Common myeloid progenitor, CD34-positive (primary cell): ENCODE results near the gene HGS.
A peak's percentile ranks its signal among the peaks of the same experiment; 100 is the strongest.

Experiments
- CTCF ChIA-PET: fragments of 350-600 bp; sonication (Branson Sonifier 250); formaldehyde crosslinking; loops from one replicate; lab custom pipeline; 2021; ENCODE audit warnings: antibody characterized with exemption; lab: Charles Lee
- POLR2A ChIA-PET: fragments of 350-600 bp; sonication (Branson Sonifier 250); formaldehyde crosslinking; loops from one replicate; lab custom pipeline; 2021; ENCODE audit warnings: antibody characterized with exemption; lab: Charles Lee
- DNase-seq, 3 donors: peaks; one replicate each; pipeline versions ENCODE4 v3.0.0 to v3.0.0-alpha.2; 2013
- H3K27ac ChIP-seq, 2 experiments: 1 replicate in 1 of 2; 2 replicates in 1 of 2; pipeline ENCODE4 v1.7.0; 2013; ENCODE audit warnings: inconsistent platforms in 2 of 2, low read length in 2 of 2, mild to moderate bottlenecking in 2 of 2, low read depth in 1 of 2, moderate library complexity in 1 of 2; ENCODE audit not compliant: severe bottlenecking in 2 of 2, insufficient read depth in 1 of 2, poor library complexity in 1 of 2
- H3K27me3 ChIP-seq, 5 experiments: replicated peaks in 2 of 5; 1 replicate in 3 of 5; 2 replicates in 2 of 5; pipeline versions ENCODE4 v1.6.1 to v1.7.0; 2013; ENCODE audit warnings: low read length in 4 of 5, mild to moderate bottlenecking in 2 of 5, moderate library complexity in 2 of 5, inconsistent platforms in 1 of 5; ENCODE audit not compliant: insufficient read depth in 5 of 5, control insufficient read depth in 4 of 5
- H3K36me3 ChIP-seq, 4 experiments: 1 replicate in 2 of 4; 2 replicates in 2 of 4; pipeline versions ENCODE4 v1.6.1 to v1.7.0; 2013; ENCODE audit warnings: low read length in 3 of 4, control low read depth in 1 of 4, mild to moderate bottlenecking in 1 of 4; ENCODE audit not compliant: control insufficient read depth in 4 of 4, insufficient read depth in 4 of 4
- H3K4me1 ChIP-seq, 4 experiments: 1 replicate in 3 of 4; 2 replicates in 1 of 4; pipeline versions ENCODE4 v1.6.1 to v1.7.1; 2013; ENCODE audit warnings: low read length in 3 of 4, mild to moderate bottlenecking in 3 of 4, control low read depth in 1 of 4, inconsistent platforms in 1 of 4, moderate library complexity in 1 of 4; ENCODE audit not compliant: control insufficient read depth in 4 of 4, insufficient read depth in 4 of 4; ENCODE audit errors: control extremely low read depth in 1 of 4
- H3K4me3 ChIP-seq, 7 experiments: 1 replicate in 4 of 7; 2 replicates in 3 of 7; pipeline versions ENCODE4 v1.5.1 to v1.7.0; 2013; ENCODE audit warnings: mild to moderate bottlenecking in 7 of 7, low read length in 6 of 7, moderate library complexity in 6 of 7, inconsistent platforms in 2 of 7, low read depth in 2 of 7, control low read depth in 1 of 7; ENCODE audit not compliant: insufficient read depth in 4 of 7, control insufficient read depth in 1 of 7; ENCODE audit errors: extremely low read depth in 1 of 7
- H3K9me3 ChIP-seq, 5 experiments: 1 replicate in 4 of 5; 2 replicates in 1 of 5; pipeline versions ENCODE4 v1.6.1 to v1.7.1; 2013; ENCODE audit warnings: low read length in 4 of 5, mild to moderate bottlenecking in 2 of 5, inconsistent platforms in 1 of 5, low read depth in 1 of 5, moderate library complexity in 1 of 5; ENCODE audit not compliant: control insufficient read depth in 4 of 5, insufficient read depth in 2 of 5; ENCODE audit errors: control extremely low read depth in 1 of 5
- WGBS: methylation state at CpG from one replicate; pipeline ENCODE4 v1.1.5; 2013; ENCODE audit not compliant: insufficient coverage; 5-methylcytosine and 5-hydroxymethylcytosine counted together

HGS gene

GRCh38 chr17:81656835-81657234, 27.0 kb upstream of the HGS start:
- POLR2A ChIA-PET = no interaction called here
- H3K4me1 ChIP-seq = peaks cover 0 to 34% (median 20%) of the 10 kb centered on the region in 4 experiments
- H3K36me3 ChIP-seq = no peaks in the 10 kb centered on the region
- no peak overlapping the region for H3K27ac ChIP-seq
- 60% methylated on average over 3 of the region's 4 CpGs for WGBS
- H3K9me3 ChIP-seq = no peaks in the 10 kb centered on the region
- CTCF ChIA-PET = interaction anchor here (1.1 to 1.4 kb wide), 2 partner anchors 11 to 26 kb away, joined by 3 read pairs; no protein-coding TSS in a partner anchor
- H3K27me3 ChIP-seq = no peaks in the 10 kb centered on the region
- no peak overlapping the region for H3K4me3 ChIP-seq
- no peak for DNase-seq

- 100% methylated on average over 4 of the region's 5 CpGs for WGBS
- H3K9me3 ChIP-seq = no peaks in the 10 kb centered on the region
- H3K27me3 ChIP-seq = no peaks in the 10 kb centered on the region
- no peak overlapping the region for H3K4me3 ChIP-seq
- CTCF ChIA-PET = no interaction called here
- POLR2A ChIA-PET = interaction anchor here (0.9 kb wide), 1 partner anchor 389 kb away, joined by 3 read pairs; no protein-coding TSS in a partner anchor
- H3K27ac ChIP-seq = no peak overlapping the region
- H3K36me3 ChIP-seq = peaks cover 0 to 1% (median under 1%) of the 10 kb centered on the region in 4 experiments
- H3K4me1 ChIP-seq = peaks cover 0 to 19% (median 6%) of the 10 kb centered on the region in 4 experiments
- no peak for DNase-seq
Observed at GRCh38 chr17:81659038-81659437, 24.8 kb upstream of the HGS start.

DNA sequence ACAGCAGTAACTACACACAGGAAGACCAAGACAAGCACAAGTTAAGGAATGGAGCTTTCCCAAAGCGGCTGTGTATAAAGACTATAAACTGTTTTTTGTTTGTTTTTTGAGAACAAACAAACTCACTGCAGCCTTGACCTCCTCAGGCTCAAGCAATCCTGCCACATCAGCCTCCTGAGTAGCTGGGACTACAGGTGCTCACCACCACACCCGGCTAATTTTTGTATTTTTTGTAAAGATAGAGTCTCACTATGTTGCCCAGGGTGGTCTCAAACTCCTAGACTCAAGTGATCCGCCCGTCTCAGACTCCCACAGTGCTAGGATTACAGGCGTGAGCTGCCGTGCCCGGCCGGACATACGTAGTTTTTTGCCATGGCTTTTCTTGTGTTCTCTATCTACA, 23.4 kb upstream of the HGS start:
- peaks cover 0 to 13% (median 4%) of the 10 kb centered on the region in 4 experiments for H3K36me3 ChIP-seq
- no peak overlapping the region for H3K4me3 ChIP-seq
- no peaks in the 10 kb centered on the region for H3K9me3 ChIP-seq
- POLR2A ChIA-PET = no interaction called here
- no peak for DNase-seq
- peaks cover 4 to 26% (median 13%) of the 10 kb centered on the region in 4 experiments for H3K4me1 ChIP-seq
- CTCF ChIA-PET = interaction anchor here (0.7 kb wide), 1 partner anchor 17 kb away, joined by 3 read pairs; no protein-coding TSS in a partner anchor
- no peak overlapping the region for H3K27ac ChIP-seq
- no peaks in the 10 kb centered on the region for H3K27me3 ChIP-seq
- 97% methylated on average over 7 of the region's 9 CpGs for WGBS

DNA sequence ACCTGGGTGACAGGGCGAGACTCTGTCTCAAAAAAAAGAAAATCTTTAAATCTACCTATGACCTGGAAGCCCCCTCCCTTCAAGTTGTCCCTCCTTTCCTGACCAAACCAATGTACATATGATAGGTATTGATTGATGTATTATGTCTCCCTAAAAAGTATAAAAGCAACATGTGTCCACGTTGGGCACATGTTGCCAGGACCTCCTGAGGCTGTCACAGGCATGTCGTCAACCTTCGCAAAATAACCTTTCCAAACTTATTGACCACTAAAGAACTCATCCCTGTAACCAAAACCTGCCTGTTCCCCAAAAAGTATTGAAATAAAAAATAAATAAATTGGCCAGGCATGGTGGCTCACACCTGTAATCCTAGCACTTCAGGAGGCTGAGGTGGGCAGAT, 21.8 kb upstream of the HGS start:
- DNase-seq = no peak
- Histone ChIP-seq H3K27me3 (no peaks in the 10 kb centered on the region), H3K36me3 (peaks cover 0 to 13% (median 4%) of the 10 kb centered on the region in 4 experiments), H3K4me3 (no peak overlapping the region), H3K9me3 (no peaks in the 10 kb centered on the region), H3K27ac (no peak overlapping the region), H3K4me1 (peaks cover 4 to 18% (median 16%) of the 10 kb centered on the region in 4 experiments)
- no CpG with 5 or more reads among the region's 4 CpGs for WGBS
- POLR2A ChIA-PET = no interaction called here
- CTCF ChIA-PET = no interaction called here

DNA sequence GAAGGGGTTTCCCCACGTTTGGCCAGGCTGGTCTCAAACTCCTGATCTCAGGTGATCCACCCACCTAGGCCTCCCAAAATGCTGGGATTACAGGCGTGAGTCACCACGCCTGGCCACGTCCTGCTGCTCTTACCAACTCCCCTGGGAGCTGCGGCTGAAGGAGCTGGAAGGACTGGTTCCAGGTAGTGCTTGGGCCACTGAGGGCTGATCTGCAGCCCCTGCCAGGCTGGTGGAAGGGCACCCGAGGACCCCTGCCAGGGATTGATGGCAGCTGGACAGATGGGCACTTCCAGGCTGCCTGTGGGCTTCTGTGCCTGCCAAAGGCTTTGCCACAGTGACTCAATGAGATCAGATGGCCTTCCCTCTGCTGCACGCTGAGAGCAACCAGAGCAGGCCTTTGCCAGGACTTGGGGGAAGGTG, 19.8 kb upstream of the HGS start:
- POLR2A ChIA-PET = no interaction called here
- H3K27ac ChIP-seq = peak overlapping the region in 1 of 2 experiments; percentile 70
- CTCF ChIA-PET = interaction anchor here (1.8 kb wide), 1 partner anchor 12 kb away, joined by 5 read pairs; no protein-coding TSS in a partner anchor
- no peak for DNase-seq
- H3K4me3 ChIP-seq = no peak overlapping the region
- H3K4me1 ChIP-seq = peaks cover 4 to 30% (median 22%) of the 10 kb centered on the region in 4 experiments
- no peaks in the 10 kb centered on the region for H3K27me3 ChIP-seq
- peaks cover 0 to 23% (median 8%) of the 10 kb centered on the region in 4 experiments for H3K36me3 ChIP-seq
- no peaks in the 10 kb centered on the region for H3K9me3 ChIP-seq
- 96% methylated on average over 7 of the region's 7 CpGs for WGBS

DNA sequence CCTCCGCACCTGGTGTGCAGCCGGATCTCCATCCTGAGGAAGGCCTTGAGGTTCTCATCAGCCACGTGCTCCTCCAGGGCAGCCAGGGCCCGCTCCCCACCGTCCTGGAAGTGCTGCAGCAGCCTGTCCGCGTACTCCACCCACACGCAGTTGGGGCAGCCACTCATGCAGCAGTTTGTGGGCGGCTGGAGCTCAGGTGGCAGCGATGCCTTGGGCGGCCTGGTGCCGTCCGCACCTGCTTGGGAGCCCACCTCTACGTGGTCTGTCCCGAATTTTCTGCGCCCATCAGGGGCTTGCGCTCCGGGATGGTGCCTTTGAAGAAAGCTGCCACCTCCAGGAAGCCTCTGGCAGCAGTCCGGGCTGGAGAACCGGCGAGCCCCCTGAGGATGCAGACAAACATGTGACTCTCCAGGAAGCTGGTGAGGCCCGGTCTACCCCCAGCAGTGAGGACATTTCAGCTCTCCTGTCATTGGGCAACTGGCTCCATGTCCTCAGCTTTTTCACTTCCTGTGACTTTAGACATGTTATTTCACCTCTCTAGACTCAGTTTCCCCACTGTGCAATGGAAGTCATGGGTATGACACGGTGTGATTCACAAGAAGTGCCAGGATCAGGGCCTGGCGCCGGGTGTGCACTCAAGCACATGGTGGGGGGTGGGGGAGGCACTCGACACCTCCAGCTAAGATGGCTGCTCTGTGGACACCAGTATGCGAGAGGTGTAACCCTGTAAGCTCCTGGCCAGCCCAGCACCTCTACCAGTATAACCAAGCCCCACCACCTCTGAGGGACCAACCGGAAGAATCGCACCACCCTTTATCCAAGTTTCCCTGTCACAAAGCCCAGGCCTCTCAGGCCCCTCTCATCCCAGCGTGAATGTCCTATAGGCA, 18.4 kb upstream of the HGS start:
- CTCF ChIA-PET = interaction anchor here (1.5 to 1.8 kb wide), 2 partner anchors 10 to 13 kb away, joined by 3 to 5 read pairs; no protein-coding TSS in a partner anchor
- H3K4me1 ChIP-seq = peaks cover 4 to 30% (median 22%) of the 10 kb centered on the region in 4 experiments
- peak overlapping the region; percentile 63 to 99 (median 86) for H3K4me3 ChIP-seq
- H3K27me3 ChIP-seq = no peaks in the 10 kb centered on the region
- POLR2A ChIA-PET = interaction anchor here (1.4 to 2.1 kb wide), 3 partner anchors 10 to 29 kb away, joined by 3 to 7 read pairs (median 4); partner anchors contain the start of genes ARL16, HGS, NPLOC4 and TSPAN10
- DNase-seq = peak; percentile 11 to 61 (median 48)
- H3K36me3 ChIP-seq = peaks cover 3 to 35% (median 17%) of the 10 kb centered on the region in 4 experiments
- 63% methylated on average over 25 of the region's 30 CpGs for WGBS
- H3K27ac ChIP-seq = peak overlapping the region; percentile 66 to 91
- H3K9me3 ChIP-seq = no peaks in the 10 kb centered on the region
